Fibroblast of the aortic adventitia (primary cell): ENCODE measurements around the gene ACSF3. TPM values are rescaled to one million over a fixed set of nuclear protein-coding genes. Genes with fewer than 3 reads are reported as not detected.
A peak's percentile ranks its signal among the peaks of the same experiment; 100 is the strongest.

Experiments
- DNase-seq: peaks from one replicate; pipeline ENCODE4 v3.0.0-alpha.2; 2010; ENCODE audit warnings: low read depth
- H3K4me3 ChIP-seq: 2 replicates; pipeline ENCODE4 v1.5.1; 2011; ENCODE audit warnings: low read depth, mild to moderate bottlenecking, control low read depth, low read length, moderate library complexity
- total RNA-seq: library from RNA; depleted of rRNA; stranded (reverse); fragments of >200 nt; gene quantifications from 2 replicates; pipeline ENCODE4 v1.2.3, GENCODE V29; 2012; ENCODE audit warnings: low replicate concordance
- TF ChIP-seq, protein P1 (sequence below): IDR thresholded peaks from 2 replicates; pipeline ENCODE4 v1.5.1; 2011; ENCODE audit warnings: mild to moderate bottlenecking, low read length, control low read depth, inconsistent platforms; ENCODE audit not compliant: insufficient read depth

Gene ACSF3
- total RNA-seq, 1 donor, result 17.6 TPM

DNA sequence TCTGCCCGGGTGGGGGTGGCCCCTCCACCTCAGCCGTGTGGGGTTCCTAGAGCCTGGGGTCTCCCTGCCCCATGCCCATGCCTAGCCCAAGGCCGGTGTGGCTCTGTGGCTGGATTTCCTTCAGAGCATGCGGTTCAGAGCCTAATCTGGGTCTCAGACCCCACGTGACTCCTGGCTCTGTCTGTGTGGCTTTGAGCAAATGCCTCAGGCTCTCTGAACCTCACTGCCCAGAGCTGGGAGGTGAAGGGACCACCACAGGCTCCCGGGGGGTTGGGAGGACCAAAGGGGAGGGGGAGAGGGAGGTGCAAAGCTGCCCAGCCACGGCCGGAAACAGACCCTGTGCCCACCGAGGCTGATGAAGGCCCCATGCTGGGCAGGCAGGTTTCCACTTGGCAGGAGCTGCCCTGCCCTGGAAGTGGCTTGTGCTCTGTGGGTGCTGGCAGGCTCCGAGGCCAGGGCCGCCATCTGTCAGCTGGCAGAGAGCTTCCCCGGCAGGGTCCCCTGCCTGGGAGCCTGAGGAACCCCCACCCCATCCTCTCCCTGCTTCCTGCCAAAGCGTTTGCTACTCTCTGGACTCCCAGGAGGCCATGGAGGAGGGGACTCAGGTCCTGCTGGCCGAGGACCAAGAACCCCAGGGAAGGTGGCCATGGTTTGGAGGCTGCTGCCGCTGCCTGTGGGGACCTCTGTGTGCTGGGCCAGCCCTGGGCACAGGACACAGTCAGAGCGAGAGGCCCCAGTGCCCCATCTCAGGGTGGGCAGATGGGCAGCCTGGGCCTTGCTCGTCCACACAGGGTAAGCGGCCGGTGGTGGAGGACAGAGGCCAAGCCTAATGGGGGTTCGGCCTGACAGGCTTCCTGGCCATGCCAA, 81.9 kb downstream of the ACSF3 start:
- no peak overlapping the region for H3K4me3 ChIP-seq

DNA sequence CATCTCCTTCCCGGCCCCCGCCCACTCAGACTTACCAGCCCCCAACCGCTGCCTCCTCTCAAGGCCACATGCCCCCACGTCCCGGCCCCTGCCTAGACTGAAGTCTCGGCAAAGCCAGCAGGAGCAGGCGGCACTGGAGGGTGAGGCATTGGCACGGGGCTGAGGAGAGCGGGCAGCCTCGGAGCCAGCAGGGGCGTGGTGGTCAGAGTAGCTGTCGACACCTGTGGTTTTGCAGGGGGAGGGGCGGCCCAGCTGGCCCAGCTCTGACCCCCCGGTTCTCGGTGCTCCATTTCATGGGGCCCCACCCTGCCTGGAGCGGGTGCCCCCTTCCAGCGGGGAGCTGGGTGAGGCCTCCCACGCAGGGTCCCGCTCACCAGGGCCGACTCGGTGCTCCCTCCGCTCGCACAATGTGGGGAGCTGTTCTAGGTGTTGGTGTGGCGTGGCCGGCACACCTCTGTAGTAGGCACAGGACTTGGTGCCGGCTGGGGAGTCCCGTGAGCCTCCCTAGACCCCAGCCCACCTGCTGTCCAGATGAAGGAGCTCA, 82.6 kb downstream of the ACSF3 start:
- H3K4me3 ChIP-seq, result no peak overlapping the region
- no peak for DNase-seq
- TF ChIP-seq, protein P1, sequence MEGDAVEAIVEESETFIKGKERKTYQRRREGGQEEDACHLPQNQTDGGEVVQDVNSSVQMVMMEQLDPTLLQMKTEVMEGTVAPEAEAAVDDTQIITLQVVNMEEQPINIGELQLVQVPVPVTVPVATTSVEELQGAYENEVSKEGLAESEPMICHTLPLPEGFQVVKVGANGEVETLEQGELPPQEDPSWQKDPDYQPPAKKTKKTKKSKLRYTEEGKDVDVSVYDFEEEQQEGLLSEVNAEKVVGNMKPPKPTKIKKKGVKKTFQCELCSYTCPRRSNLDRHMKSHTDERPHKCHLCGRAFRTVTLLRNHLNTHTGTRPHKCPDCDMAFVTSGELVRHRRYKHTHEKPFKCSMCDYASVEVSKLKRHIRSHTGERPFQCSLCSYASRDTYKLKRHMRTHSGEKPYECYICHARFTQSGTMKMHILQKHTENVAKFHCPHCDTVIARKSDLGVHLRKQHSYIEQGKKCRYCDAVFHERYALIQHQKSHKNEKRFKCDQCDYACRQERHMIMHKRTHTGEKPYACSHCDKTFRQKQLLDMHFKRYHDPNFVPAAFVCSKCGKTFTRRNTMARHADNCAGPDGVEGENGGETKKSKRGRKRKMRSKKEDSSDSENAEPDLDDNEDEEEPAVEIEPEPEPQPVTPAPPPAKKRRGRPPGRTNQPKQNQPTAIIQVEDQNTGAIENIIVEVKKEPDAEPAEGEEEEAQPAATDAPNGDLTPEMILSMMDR, result no peak

More for the DNA sequence above, 81.9 kb downstream of the ACSF3 start:
- DNase-seq, result peak; percentile 17
- TF ChIP-seq, protein P1, result no peak

DNA sequence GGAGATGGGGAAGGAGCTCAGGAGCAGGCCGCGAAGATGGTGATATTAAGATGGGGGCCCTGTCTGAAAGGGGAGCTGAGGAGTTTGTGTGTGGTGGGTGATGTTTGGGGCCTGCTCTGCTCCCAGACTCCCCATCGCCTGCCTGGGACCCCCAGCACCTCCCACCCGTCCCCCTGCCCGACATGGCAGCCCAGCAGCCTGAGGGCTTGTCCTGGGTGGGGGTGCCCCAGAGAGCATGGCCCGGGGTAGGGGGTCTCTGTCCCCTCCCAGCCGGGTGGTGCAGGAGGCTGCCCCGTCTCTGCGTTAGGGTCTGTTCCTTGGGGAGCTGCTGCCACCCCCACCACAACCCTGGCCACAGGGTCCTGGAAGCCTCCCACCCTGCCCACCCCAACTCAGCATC, 83.1 kb downstream of the ACSF3 start:
- TF ChIP-seq, protein P1, result no peak
- no peak overlapping the region for H3K4me3 ChIP-seq
- no peak for DNase-seq

DNA sequence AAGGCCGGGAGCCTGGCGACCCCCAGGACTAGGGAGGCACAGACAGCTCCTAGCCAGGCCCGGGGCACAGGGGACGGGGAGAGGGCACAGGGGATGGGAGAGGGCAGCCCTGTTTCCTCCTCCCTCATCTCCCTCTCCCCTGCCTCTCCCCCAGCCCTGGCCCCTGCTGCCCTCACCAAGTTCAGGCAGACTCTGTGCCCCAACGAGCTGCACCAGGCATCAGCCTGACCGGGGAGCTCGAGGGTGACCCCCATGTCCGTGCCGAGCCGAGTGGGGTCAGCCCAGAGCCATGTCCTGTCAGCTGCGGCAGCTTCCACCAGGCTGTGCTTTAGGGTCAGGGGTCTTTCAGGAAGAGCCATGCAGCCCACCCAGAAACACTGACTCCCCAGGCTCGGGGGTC, 83.8 kb downstream of the ACSF3 start:
- no peak overlapping the region for H3K4me3 ChIP-seq
- TF ChIP-seq, protein P1, result no peak
- no peak for DNase-seq

DNA sequence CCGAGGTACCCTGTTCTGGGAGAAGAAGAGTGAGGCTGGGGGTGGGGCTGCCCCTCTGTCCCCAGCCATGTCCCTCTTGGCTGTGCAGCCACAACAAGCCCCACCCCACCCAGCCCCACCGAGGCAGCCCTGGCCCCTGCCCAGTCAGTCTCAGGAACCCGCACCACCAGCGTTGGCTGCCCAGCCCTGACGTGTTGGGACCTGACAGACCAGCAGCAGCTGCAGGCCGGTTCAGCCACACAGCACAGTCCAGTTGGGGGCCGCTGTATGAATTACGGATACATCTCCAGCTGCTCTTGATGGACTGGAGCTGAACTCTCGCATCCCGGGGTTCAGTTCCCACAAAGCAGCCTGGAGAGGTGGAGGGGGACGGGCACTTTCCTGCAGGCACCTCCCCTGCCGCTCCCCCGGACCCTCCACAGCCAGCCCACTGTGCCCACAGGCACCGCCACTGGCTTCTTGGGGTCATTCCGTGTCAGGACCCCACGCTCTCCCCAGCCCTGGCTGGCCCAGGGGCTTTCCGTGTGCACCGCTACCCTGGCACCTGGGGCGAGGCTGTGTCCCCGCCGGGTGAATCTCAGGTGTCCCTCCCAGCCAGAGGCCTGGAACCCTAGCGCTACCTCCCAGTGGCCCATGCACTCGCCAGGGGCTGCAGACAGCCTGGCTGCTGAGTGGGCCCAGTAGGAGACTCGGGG, 84.9 kb downstream of the ACSF3 start:
- TF ChIP-seq, protein P1, result no peak
- no peak overlapping the region for H3K4me3 ChIP-seq
- DNase-seq, result no peak

DNA sequence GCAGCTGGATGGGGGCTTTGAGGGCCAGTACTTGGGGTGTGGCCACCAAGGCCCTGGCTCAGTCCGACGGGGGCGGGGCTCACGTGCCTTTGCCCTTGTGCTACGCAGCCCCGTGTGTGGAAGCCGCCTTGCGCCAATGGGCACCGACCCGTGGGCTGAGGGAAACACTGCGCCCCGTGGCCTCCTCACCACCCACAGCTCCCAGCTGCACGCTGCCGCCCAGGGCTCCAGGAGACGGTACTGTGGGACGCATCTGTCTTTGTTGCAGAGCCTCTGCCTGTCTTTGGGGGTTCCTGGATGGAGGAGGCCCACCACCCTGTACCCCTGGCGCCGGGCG, 85.5 kb downstream of the ACSF3 start:
- TF ChIP-seq, protein P1, result no peak
- DNase-seq, result no peak
- no peak overlapping the region for H3K4me3 ChIP-seq
